ENCODE results near the gene ZSWIM8.
A peak's percentile ranks its signal among the peaks of the same experiment; 100 is the strongest.
"Not testable (repeated sequence)": the region's sequence is repeated elsewhere in the genome, so short reads cannot be mapped to it uniquely, and the experiment has no call there.

Gene ZSWIM8, protein sequence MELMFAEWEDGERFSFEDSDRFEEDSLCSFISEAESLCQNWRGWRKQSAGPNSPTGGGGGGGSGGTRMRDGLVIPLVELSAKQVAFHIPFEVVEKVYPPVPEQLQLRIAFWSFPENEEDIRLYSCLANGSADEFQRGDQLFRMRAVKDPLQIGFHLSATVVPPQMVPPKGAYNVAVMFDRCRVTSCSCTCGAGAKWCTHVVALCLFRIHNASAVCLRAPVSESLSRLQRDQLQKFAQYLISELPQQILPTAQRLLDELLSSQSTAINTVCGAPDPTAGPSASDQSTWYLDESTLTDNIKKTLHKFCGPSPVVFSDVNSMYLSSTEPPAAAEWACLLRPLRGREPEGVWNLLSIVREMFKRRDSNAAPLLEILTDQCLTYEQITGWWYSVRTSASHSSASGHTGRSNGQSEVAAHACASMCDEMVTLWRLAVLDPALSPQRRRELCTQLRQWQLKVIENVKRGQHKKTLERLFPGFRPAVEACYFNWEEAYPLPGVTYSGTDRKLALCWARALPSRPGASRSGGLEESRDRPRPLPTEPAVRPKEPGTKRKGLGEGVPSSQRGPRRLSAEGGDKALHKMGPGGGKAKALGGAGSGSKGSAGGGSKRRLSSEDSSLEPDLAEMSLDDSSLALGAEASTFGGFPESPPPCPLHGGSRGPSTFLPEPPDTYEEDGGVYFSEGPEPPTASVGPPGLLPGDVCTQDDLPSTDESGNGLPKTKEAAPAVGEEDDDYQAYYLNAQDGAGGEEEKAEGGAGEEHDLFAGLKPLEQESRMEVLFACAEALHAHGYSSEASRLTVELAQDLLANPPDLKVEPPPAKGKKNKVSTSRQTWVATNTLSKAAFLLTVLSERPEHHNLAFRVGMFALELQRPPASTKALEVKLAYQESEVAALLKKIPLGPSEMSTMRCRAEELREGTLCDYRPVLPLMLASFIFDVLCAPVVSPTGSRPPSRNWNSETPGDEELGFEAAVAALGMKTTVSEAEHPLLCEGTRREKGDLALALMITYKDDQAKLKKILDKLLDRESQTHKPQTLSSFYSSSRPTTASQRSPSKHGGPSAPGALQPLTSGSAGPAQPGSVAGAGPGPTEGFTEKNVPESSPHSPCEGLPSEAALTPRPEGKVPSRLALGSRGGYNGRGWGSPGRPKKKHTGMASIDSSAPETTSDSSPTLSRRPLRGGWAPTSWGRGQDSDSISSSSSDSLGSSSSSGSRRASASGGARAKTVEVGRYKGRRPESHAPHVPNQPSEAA (N-terminal part only)

DNA sequence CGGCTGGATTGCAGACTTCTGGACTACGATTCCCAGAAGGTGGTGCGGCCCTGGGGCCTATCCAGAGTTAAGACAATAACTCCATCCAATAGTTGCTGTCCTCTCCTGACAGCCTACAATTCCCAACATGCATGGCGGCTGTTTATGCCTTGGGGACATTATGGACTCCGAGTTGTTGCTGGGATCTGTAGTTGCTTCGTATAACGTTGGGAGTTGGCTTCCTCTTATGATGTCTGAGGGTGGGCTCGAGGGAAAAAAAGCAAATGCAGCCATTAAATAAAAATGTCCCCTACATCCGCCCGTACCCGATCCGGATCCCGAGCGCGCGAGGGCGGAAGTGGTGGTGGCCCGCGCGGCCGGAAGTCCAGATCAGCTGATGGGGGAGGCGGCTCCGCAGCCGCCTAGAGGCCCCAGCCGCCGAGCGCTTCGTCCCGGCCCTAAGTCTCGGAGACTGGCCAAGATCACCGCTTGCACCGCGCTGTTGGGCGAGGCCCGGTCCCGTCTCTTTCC lies at the start of gene ZSWIM8:
Gene ZSWIM8, plus strand, starts transcription at position 396 of the 510 bp plus-strand sequence. CDS start 273 bp downstream, outside the sequence.
- DNase-seq, result peak; percentile 88

DNA sequence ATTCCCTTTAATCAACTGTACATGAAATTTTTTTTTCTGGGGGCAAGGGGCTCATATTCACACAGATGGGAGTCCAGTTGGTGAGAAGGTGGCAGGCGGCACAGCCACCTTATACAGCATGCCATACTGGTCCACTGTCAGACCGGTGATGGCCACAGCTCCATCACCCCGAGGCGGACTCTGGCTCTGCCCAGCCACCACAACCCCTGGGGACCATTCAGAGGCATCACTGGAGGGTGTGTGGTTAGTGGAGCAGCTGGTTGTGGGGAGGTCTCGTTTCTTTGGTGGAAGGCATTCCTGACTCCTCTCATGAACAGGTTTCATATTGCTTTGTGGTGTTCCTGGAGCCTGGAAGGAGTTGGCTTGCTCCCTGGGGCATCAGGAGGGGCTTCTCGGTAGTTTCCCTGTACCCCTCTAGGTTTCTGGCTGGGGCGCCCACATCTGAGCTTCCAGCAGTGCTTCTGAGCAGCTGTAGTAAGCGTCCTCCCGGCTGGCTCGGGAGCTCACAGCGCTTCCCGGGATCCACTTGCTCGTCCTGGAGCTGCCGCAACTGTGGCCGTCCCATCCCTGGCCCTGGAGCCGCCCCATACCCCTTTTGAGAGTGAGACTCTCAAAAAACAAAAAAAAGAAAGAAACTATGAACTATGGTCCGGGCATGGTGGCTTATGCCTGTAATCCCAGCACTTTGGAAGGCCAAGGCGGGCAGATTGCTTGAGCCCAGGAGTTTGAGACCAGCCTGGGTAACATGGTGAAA lies 44.7 kb upstream of the ZSWIM8 start:
- not testable (repeated sequence) for DNase-seq

DNA sequence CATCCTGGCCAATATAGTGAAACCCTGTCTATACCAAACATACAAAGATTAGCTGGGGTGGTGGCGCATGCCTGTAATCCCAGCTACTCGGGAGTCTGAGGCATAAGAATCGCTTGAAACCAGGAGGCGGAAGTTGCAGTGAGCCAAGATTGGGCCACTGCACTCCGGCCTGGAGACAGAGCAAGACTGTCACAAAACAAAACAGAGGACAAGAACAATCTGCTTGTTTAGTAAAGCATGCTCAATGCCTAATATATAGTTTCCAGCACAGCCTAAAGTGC lies 43.0 kb upstream of the ZSWIM8 start:
- no peak for DNase-seq

DNA sequence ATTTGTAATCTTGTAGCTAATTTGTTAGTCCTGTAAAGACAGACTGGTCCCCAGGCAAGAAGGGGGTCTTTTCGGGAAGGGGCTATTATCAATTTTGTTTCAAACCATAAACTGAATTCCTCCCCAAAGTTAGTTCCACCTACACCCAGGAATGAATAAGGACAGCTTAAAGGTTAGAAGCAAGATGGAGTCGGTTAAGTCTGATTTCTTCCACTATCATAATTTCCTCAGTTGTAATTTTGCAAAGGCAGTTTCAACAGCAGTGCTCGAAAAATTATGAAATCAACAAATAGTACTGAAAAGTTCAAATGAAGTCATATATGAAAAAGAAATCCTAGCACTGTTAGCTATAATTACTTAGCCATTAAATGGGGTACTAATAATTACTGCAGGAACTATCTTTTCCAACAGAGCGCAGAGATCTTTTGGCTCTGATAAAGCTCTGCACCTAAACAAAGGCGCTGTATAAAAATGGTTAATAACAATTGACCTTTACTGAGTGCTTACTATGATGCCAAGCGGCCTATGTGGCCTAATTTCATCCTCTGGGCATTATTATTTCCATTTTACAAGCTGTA lies 42.0 kb upstream of the ZSWIM8 start:
- no peak for DNase-seq

DNA sequence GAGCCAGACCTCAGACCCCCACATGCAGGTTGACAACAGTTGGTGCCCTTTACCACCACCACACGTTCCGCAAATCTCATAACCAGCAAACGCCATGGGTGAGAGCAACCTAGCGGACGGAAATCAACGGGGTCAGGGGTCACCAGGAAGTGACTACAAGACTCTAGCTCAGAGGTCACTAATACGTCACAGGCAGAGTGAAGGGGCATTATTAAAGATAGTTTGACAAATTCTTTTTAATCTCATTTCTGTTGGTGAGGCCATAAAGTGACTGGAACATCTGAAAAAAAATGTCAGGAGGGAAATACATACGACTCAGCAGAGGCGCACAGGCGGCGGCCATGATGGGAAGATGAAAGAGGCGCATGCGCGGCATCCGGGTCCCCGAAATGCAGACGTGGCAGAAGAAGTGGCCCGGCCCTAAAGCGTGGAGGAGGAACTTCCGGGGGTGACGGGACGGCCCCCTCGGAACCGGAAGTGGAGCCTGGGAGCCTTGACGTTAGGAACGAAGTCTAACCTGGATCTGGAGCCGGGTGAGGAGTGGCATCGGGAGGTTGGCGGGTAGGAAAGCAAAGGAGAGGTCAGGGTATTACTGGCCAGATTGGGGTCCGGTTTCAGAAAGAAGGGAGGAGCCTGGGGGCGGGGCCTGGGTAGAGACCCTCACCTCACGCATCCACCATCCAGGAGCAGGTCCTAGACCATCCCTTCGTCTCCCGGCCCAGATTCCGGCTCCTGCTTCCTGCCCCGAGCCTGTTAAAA lies 41.3 kb upstream of the ZSWIM8 start, which contains the start of gene SEC24C:
Gene SEC24C, plus strand, starts transcription at position 468 of the 759 bp plus-strand sequence. CDS start 2,461 bp downstream, outside the sequence.
- peak; percentile 97 for DNase-seq

DNA sequence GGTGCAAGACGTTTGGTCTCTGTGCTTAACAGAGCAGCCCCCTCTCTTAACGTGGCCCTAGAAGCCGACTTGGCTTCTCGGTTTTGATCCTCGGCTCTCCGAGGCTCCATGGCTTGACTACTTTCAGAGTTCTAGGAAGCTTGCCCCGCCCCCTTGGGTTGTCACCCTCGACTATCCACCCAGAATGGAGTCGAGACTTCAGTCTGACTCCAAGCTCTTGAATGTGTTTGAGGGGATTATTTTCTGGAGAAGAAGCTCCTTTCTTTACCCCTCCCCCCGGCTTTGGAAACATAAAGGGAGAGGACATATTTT lies 40.8 kb upstream of the ZSWIM8 start:
- peak; percentile 81 for DNase-seq

DNA sequence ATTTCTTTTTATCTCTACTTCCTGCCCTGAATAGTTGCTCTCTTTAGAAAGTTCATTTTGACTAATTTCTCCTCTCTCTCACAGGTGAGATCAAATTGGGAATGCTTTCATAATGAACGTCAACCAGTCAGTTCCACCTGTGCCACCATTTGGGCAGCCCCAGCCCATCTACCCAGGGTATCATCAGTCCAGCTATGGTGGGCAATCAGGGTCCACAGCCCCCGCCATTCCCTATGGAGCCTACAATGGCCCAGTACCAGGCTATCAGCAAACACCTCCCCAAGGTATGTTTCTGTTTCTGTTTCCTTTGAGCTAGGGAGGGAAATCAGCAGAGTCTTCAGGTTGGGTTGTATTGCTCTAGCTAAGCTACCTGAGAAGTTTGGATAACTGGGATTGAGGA lies 38.7 kb upstream of the ZSWIM8 start:
- DNase-seq, result no peak

DNA sequence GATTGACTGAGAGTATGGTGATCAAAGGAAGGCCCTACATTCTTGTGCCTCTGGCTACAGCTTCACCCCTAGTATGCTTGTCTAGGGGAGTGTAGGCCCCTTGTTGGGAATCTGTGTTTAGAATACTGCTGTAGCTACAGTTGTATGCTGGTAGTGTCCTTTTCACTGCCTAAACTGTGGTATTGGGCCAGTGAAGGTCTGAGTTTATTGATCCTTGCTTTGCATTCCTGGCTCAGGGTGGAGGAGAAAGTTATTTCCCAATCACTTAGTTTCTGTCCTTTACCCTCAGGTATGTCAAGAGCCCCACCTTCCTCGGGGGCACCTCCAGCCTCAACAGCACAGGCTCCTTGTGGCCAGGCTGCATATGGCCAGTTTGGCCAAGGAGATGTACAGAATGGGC lies 34.6 kb upstream of the ZSWIM8 start:
- DNase-seq, result no peak

DNA sequence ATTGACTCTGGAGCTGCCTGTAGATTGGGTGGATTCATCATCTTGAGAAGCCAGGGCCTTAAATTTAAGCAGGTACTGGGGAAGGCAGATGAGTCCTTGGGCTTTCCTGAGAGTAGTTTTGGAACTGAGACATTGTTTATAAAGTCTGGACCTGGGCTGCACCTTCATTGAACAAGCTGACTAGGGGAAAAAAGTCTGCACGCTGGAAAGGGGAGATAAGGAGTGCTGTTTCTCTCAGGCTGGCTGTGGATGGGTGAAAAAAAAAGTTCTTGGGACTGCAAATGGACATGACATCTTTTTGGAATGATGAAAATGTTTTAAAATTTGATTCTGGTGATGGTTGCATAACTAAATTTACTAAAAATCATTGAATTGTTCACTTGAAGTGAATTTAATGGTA lies 29.2 kb upstream of the ZSWIM8 start:
- no peak for DNase-seq

DNA sequence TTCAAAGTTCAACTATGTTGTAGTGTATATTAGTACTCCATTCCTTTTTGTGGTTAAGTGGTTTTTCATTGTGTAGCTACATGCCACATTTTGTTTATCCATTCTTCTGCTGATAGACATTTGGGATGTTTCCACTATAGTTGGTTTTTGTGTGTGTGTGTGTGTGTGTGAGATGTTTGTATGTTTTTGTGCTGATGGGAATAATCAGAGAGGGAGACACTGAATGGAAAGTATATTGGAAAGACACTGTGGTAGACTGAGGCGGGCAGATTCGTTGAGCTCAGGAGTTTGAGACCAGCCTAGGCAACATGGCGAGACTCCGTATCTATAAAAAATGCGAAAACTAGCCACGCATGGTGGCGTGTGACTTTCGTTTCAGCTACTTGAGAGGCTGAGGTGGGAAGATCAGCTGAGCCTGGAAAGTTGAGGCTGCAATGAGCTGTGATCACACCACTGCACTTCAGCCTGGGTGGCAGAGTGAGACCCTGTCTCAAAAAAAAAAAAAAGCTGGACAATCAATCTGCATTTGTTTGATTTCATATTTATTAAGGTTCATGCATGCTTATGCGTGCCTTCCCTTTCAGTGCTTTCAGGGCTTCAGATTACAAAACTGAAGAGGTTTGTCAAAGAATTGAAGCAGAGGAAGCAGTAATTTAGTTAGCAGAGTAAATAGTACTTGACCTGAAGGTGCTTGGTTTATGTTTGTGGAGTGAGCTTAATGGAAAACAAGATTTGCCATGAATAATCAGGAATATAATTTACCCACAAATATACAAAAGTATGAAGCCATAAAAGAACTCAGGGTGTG lies 26.5 kb upstream of the ZSWIM8 start:
- no peak for DNase-seq

DNA sequence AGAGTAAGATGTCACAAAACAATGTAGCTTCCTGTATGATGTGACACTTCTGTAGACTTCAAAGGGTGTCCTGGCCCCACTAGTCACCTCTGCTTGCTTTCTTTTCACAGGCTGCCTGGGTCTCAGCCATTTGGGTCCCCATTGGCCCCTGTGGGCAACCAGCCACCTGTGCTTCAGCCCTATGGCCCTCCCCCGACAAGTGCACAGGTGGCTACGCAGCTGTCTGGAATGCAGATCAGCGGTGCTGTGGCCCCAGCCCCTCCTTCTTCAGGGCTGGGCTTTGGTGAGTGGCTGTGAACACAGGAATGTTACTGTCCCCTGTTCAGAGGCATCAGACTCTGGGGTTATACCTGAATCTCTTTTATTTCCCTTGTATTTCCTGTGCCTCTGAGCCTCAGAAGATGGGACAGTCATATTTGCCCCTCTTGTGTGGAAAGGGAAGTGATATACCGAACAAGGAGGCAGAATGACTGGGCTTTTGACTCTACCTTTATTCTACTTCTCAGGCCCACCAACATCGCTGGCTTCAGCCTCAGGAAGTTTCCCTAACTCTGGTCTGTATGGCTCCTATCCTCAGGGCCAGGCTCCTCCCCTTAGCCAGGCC lies 25.8 kb upstream of the ZSWIM8 start:
- DNase-seq, result peak; percentile 11

DNA sequence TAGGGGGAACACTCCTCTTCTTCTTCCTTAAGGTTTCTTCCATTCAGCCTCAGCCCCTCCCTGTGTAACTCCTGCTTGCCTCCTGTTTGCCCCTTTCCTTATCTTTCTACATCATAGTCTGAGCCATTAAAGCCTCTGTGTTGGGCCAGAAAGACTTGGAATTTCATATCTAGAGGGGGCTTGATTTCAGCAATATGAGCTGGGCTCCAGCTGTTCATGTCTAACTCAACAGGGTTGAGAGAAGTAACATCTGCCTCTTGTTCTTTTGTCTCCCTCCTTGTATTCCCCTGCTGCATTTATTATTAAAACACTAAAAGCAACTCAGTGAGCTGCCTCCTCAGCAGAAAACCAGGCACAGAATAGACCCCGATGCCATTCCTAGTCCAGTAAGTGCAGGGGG lies 23.6 kb upstream of the ZSWIM8 start:
- no peak for DNase-seq

DNA sequence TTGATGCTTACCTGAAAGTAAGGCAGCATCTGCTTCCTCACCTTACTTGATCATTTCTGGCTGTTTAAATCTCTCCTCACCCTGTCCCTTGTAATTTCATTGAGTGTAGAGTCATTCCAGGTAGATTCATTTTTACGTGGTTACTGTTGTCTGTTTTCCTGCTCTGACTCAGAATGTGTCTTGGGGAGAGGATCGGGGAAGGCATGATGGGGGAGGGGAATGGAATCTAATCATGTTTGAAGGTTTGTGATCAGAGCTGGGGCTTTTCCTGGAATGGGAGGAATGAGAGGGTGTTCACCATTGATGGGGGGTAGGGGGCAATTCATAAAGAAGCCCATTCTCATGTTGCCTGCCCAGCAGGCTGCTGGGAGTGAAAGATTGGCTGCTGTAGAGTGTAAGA lies 22.5 kb upstream of the ZSWIM8 start:
- DNase-seq, result peak; percentile 39

DNA sequence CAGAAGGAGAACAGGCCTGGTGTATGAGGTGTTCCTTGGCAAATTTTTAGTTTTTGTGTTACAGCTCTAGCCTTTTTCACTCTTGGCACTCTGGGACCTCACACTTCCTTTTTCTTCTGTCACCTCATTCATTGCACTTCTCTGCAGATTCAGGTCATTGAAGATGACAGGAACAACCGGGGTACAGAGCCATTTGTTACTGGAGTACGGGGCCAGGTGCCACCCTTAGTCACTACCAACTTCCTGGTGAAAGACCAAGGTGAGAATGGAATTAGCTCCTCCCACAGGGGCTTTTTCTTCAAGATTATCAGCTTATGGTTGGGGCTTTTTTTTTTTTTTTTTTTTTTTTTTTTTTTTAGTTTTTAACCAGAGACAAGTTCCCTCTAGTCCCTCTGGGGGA lies 22.1 kb upstream of the ZSWIM8 start:
- no peak for DNase-seq

DNA sequence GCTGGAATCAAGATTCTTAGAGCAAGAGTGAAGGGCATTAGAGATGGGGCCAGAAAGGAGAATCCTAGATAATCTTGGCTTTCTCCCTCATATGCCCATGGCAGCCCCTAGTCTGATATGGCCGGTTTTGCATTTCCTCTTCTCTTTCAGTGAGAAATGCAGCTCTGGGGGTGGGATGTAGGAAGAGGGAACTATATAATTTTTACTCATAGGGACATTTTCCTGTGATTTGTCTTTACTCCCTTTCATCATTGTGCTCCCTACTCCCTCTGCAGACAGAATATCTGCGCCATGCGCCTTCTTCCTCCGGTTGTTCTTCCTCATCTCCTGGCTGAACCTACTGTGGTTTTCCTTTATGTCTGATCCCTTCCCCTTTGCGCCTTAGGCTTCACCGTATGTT lies 20.3 kb upstream of the ZSWIM8 start:
- DNase-seq, result no peak

DNA sequence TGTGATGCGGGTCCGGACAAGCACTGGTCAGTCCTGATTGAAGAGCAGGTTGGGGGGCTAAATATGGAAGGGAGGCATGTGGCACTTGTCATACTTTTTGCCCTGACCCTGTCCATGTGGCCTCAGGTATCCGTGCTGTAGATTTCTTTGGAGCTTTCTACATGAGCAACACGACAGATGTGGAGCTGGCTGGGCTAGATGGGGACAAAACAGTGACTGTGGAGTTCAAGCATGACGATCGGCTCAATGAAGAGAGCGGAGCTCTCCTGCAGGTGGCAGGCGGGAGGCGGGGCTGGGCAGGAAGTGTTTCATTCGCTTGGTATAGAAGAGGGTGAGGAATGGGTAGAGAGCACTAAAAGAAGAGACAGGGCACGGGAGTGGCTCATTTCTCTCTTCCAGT lies 16.5 kb upstream of the ZSWIM8 start:
- peak; percentile 65 for DNase-seq

DNA sequence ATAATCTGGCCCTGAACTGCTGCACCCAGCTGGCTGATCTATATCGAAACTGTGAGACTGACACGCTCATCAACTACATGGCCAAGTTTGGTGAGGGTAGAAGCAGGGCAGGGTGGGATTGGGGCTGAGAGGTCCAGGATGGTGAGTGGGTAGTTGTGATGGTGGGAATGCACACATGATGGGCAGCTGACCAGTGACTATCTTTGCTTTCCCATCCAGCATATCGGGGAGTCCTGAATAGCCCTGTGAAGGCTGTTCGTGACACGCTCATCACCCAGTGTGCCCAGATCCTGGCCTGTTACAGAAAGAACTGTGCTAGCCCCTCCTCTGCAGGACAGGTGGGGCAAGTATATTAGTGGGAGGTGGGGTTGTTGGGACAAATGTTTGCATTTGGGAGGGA lies 16.0 kb upstream of the ZSWIM8 start:
- no peak for DNase-seq

DNA sequence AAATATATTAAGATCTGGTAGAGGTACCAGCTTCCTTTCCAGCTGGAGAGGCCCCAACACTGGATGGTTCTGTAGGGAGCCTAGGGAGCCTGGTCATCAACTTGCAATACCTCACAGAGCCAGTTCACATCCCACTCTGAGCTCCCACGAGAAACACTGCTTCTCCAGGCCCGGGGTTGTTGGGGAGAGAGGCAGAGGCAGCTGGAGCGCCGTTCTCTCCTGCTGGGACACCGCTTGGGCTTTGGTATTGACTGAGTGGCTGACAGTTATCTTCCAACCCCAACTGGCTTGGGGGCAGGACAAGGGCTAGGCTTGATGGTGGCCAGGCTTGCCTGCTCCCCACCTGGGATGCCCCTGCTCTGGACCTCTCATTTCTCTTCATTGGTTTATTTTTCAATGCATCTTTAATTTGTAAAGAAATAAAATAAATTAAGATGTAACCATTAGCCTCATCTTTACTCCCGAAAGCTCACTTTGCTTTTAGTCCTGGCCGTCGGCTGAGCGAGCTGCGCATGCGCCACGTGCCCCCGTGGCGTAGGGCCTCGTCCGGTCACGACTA lies 13.6 kb upstream of the ZSWIM8 start:
- DNase-seq, result peak; percentile 87

DNA sequence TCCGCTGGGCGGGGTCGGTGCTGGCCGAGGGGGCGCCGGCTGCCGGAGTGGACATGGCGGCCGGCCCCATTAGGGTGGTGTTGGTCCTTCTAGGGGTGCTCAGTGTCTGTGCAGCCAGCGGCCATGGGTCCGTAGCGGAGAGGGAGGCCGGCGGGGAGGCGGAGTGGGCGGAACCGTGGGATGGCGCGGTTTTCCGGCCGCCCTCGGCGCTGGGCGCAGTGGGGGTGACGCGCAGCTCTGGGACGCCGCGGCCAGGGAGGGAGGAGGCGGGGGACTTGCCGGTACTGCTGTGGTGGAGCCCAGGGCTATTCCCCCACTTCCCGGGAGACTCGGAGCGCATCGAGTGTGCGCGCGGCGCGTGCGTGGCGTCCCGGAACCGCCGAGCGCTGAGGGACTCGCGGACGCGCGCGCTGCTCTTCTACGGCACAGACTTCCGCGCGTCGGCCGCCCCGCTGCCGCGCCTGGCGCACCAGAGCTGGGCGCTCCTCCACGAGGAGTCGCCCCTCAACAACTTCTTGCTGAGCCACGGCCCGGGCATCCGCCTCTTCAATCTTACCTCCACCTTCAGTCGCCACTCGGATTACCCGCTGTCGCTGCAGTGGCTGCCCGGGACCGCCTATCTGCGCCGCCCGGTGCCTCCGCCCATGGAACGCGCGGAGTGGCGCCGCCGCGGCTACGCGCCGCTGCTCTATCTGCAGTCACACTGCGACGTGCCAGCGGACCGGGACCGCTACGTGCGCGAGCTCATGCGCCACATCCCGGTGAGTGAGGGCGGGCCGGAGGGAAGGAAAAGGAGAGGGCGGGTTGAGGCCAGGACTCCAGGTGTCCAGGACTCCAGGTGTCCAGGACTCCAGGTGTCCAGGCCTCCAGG lies 12.9 kb upstream of the ZSWIM8 start:
- peak; percentile 87 for DNase-seq
